Stimulated activated naive B cell treated with anti-CD40 and anti-IgM and Interleukin-4, amounts not matched to agents 10 μg/mL and 1 μg/mL and 100 μg/mL, for 72 hours (primary cell): ENCODE measurements around the gene GPR157.
A peak's percentile ranks its signal among the peaks of the same experiment; 100 is the strongest.

ENCODE experiments used
- ATAC-seq, 2 donors: fragments of 150-1000 bp; cut with Tn5 transposase; replicated peaks; 2 replicates each; pipeline ENCODE4 v1.10.0; 2021; ENCODE audit warnings: moderate library complexity in 1 of 2
- DNase-seq: peaks from one replicate; pipeline ENCODE4 v3.0.0; 2021
- H3K27ac Mint-ChIP-seq: one replicate; pipeline ENCODE4 v1.8.0; 2022; ENCODE audit warnings: mild to moderate bottlenecking, mixed read lengths
- H3K27me3 Mint-ChIP-seq, 2 donors: one replicate each; pipeline ENCODE4 v1.8.0; 2022; ENCODE audit warnings: mixed read lengths in 2 of 2
- H3K36me3 Mint-ChIP-seq, 2 donors: one replicate each; pipeline ENCODE4 v1.8.0; 2022; ENCODE audit warnings: mixed read lengths in 2 of 2, mild to moderate bottlenecking in 1 of 2
- H3K4me1 Mint-ChIP-seq, 2 donors: one replicate each; pipeline ENCODE4 v1.8.0; 2022; ENCODE audit warnings: mixed read lengths in 2 of 2, mild to moderate bottlenecking in 1 of 2
- H3K4me3 Mint-ChIP-seq, 2 donors: one replicate each; pipeline ENCODE4 v1.8.0; 2022; ENCODE audit warnings: mild to moderate bottlenecking in 2 of 2, mixed read lengths in 2 of 2, moderate library complexity in 1 of 2
- H3K9me3 Mint-ChIP-seq, 2 donors: one replicate each; pipeline ENCODE4 v1.8.0; 2022; ENCODE audit warnings: mixed read lengths in 2 of 2, mild to moderate bottlenecking in 1 of 2

The GPR157 gene

DNA sequence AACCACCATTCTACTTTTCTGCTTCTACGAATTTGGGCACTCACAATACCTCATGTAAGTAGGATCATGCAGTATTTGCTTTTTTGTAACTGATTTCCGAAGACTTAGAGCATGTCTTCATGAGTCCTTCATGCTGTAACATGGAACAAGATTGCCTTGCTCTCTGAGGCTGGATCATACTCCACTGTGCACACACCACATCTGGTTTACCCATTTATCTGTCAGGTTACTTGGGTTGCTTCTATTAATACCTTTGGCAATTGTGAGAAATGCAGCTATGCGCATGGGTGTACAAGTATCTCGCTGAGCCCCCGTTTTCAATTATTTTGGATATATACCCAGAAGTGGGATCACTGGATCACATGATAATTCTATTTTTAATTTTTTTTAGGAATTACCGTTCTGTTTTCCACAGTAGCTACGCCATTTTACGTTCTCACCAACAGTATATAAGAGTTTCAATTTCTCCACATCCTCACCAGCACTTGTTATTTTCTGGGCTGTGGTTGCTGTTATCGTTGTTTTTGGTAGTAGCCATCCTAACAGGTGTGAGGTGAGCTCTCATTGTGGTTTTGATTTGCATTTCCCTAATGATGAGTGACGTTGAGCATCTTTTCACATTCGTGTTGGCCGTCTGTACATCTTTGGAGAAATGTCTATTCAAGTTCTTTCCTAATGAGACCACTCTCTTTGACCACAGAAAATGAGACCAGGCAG is 48.8 kb downstream of the GPR157 start:
- Mint-ChIP-seq H3K27me3 (peaks cover 13 to 26% of the 10 kb centered on the region in 2 donors), H3K4me3 (no peak overlapping the region)

DNA sequence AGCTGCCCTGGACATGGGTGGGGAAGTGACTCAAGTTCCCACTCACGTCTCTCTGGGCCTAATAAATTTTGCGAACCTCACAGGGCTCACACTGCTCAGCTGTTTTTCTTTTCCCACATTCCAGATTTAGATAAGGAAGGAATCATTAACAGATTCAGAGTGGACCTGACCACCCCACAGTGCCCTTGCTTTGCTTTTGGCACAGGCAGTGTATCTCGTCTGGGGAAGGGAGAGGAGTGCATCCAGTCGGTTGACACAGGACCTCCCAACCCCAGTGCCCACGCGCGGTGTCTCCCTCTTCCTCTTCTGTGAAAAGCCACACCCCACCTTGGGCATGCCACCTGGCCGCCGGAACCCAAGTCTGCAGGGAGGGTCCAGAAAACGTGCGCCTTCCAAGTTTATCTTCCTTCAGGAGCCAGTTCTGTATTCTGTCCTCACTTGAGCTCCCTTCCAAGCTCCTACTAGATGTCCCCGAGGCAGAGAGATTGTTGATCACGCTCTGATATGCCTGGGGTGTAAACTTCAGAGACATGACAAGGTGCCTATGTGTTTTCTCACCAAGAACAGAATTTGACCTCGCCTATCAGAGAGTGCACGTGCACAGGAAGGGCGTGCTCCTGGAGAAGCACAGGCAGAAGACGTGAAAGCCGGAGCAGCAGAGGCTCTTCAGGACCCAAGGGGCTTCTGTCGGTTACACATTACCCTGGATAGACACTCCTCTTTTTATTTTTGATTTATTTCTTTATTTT is 50.0 kb downstream of the GPR157 start:
- Mint-ChIP-seq H3K4me1 (peaks cover 48 to 88% of the 10 kb centered on the region in 2 donors), H3K36me3 (peaks cover 0 to 3% of the 10 kb centered on the region in 2 donors), H3K27ac (peak overlapping the region; percentile 51), H3K9me3 (no peaks in the 10 kb centered on the region), H3K4me3 (peak overlapping the region in 1 of 2 donors; percentile 60), H3K27me3 (peaks cover 8 to 15% of the 10 kb centered on the region in 2 donors)
- no peak for ATAC-seq
- DNase-seq: no peak

More for the DNA sequence above, 48.8 kb downstream of the GPR157 start:
- ATAC-seq (no peak), DNase-seq (no peak)
- Mint-ChIP-seq H3K36me3 (peaks cover 0 to 3% of the 10 kb centered on the region in 2 donors), H3K9me3 (no peaks in the 10 kb centered on the region), H3K4me1 (peaks cover 50 to 87% of the 10 kb centered on the region in 2 donors), H3K27ac (no peak overlapping the region)

DNA sequence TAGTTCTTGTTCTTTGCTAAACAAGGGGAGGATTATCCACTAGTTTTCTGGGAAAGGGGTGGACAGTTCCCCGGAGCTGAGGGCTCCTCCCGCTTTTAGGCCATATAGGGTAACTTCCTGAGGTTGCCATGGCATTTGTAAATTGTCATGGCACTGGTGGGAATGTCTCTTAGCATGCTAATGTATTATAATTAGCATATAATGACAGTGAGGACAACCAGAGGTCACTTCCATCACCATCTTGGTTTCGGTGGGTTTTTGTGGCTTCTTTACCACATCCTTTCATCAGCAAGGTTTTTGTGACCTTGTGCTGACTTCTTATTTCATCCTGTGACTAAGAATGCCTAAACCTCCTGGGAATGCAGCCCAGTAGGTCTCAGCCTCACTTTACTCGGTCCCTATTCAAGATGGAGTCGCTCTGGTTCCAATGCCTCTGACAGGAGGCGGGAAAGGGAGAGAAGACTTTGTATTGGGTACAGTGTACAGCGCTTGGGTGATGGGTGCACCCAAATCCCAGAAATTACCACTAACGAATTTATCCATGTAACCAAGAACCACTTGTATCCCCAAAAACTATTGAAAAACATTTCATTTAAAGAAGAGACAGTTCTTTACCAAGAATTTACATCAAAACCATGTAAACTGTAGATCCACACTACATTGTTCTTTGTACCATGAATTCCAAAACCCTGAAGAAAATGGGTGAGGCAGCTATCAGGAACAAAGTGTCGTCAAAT is 50.7 kb downstream of the GPR157 start:
- DNase-seq (peak; percentile 63), ATAC-seq (peak; percentile 69 to 77)
- peak overlapping the region; percentile 51 for H3K27ac Mint-ChIP-seq
- peaks cover 48 to 91% of the 10 kb centered on the region in 2 donors for H3K4me1 Mint-ChIP-seq
- H3K4me3 Mint-ChIP-seq: peak overlapping the region in 1 of 2 donors; percentile 35
- peaks cover 0 to 3% of the 10 kb centered on the region in 2 donors for H3K36me3 Mint-ChIP-seq
- peaks cover 8 to 15% of the 10 kb centered on the region in 2 donors for H3K27me3 Mint-ChIP-seq
- H3K9me3 Mint-ChIP-seq: no peaks in the 10 kb centered on the region

DNA sequence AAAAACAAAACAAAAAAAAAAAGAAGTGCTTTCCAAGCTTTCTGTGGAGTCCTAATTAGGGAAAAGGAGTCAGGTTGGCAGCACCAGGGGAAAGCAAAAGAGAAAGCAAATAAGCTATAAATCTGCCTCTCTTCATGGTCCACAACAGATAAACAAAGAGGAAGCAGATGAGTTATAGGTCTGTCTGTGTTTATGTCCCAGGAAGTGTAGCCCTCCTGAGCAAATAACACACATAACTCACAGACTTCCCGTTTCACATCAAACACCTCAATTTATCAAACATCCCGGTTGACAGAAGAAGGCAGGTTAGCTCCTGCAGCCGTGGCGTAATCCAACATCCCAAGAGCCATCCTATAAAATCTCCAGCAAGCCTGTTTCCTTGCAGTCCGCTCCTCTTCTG is 53.9 kb downstream of the GPR157 start:
- H3K27me3 Mint-ChIP-seq: peaks cover 4 to 10% of the 10 kb centered on the region in 2 donors
- peaks cover 42 to 79% of the 10 kb centered on the region in 2 donors for H3K4me1 Mint-ChIP-seq

DNA sequence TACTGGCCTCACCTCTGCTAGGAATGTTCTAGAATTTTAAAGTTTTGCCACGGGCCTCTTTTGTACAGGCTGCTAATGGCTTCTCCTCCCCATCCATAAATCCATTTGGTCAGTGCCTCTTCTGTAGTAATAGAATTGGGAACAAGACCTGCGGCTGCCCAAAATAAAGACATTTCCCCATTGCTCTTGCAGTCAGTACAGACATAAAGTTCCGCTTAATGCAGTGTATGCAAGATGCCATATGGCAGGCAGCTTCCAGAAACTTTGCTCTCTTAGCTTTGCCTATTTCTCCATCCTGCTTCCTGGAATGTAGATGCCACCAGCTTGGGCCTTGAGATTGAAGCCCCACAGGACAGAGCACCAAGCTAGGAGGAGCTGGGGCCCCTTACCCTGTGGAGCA is 55.8 kb downstream of the GPR157 start:
- Mint-ChIP-seq H3K9me3 (no peaks in the 10 kb centered on the region), H3K27ac (peak overlapping the region; percentile 59), H3K27me3 (no peaks in the 10 kb centered on the region), H3K4me3 (no peak overlapping the region), H3K4me1 (peaks cover 41 to 79% of the 10 kb centered on the region in 2 donors), H3K36me3 (peaks cover 0 to 3% of the 10 kb centered on the region in 2 donors)
- no peak for ATAC-seq
- no peak for DNase-seq

More for the DNA sequence above, 53.9 kb downstream of the GPR157 start:
- Mint-ChIP-seq H3K27ac (peak overlapping the region; percentile 20), H3K9me3 (no peaks in the 10 kb centered on the region), H3K4me3 (peak overlapping the region; percentile 58 to 59), H3K36me3 (peaks cover 0 to 3% of the 10 kb centered on the region in 2 donors)
- ATAC-seq (peak; percentile 39 to 41), DNase-seq (no peak)

DNA sequence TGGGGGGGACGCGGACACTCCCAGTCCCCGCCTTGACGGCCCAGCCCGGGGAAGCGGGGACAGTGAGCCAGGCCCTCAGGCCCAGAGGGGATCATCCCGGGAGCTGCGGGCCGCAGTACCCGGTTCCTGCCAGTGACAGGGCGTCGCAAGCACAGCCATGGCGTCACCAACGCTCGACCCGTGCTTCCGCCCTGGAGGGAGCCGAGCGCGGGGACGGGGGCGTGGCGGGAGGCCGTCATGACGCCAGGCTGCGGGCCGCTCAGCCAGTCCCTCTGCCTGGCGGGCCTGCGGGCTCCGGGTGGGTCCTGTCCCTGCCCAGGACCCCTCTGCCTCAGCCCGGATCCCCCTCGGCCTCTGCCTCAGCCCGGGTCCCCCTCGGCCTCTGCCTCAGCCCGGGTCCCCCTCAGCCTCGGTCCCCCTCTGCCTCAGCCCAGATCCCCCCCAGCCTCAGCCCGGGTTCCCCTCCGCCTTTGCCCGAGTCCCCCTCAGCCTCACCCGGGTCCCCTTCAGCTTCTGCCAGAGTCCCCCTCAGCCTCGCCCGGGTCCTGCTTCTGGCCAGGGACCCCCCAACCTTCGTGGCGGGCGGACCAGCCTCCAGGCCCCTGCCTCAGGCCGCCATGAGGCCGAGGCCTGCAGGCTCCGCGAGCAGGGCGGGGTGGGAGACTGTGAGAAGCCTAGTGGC is 57.2 kb downstream of the GPR157 start:
- H3K4me3 Mint-ChIP-seq: no peak overlapping the region
- H3K27me3 Mint-ChIP-seq: no peaks in the 10 kb centered on the region
- peaks cover 0 to 9% of the 10 kb centered on the region in 2 donors for H3K36me3 Mint-ChIP-seq
- no peak overlapping the region for H3K27ac Mint-ChIP-seq
- no peak for DNase-seq
- peaks cover 46 to 88% of the 10 kb centered on the region in 2 donors for H3K4me1 Mint-ChIP-seq
- no peak for ATAC-seq
- no peaks in the 10 kb centered on the region for H3K9me3 Mint-ChIP-seq

DNA sequence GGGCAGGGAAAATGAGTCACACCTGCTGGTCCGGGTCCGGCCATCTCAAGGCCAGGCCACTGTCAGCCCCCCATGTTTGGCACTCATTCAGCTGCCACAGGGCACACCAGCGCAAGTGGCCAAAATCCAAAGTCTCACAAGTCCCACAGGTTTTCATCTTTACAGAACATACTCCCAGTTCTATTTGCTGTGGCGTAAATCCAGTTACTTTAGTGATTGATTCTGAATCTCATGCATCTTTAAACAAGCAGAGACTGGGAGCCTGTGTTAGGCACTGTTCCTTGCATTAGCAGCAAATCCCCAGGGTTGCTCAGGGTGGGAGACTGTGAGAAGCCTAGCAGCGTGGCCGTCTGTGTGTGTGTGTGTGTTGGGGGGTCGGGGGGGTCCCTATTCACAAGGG is 58.4 kb downstream of the GPR157 start:
- Mint-ChIP-seq H3K4me3 (peak overlapping the region in 1 of 2 donors; percentile 51), H3K27me3 (no peaks in the 10 kb centered on the region), H3K36me3 (peaks cover 0 to 9% of the 10 kb centered on the region in 2 donors), H3K27ac (peak overlapping the region; percentile 95), H3K4me1 (peaks cover 43 to 88% of the 10 kb centered on the region in 2 donors), H3K9me3 (no peaks in the 10 kb centered on the region)
- no peak for DNase-seq
- ATAC-seq: no peak

DNA sequence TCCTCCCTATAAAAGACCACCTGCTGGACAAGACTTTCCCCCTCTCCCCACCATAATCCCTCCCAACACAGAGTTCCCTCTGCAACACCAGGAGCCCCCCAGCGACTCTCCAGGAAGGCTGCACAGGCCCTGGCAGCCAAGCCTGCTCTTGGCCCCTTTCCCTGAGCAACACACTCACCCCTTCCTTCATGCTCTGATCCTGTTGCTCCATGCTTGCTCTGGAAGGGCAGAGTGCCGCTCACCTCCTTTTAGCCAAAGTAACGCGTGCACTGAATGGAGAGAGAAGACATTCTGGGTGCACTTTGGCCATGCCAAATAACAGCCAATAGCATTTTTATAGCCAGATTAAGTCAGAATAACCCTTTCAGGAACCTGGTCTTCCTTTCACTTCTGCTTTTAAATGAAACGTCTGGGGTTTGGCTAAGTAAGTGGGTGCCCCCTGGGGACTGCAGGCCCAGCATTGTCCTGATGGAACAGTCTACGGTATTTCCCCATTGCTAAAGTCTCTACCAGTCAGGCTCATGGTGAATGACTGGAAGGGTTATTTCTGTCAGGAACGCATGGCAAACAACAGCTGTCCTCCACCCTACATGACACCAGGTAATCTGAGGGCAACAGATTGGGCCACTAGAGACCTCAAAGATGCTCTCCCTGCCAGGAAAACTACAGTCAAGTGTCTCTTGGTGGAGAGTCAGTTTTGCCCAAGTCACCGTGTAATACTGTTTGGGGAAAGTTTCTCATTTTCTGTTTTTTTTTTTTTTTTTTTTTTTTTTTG is 59.4 kb downstream of the GPR157 start, which contains the start of gene SLC2A5:
SLC2A5 (minus strand) TSS at position 310 of the 775 bp plus-strand sequence; CDS start at position 211, 99 bp downstream.
- ATAC-seq: peak; percentile 96 to 98
- Mint-ChIP-seq H3K27me3 (peaks cover 0 to 4% of the 10 kb centered on the region in 2 donors), H3K36me3 (peaks cover 0 to 9% of the 10 kb centered on the region in 2 donors), H3K9me3 (no peaks in the 10 kb centered on the region), H3K4me3 (peak within 1 kb of the TSS; percentile 87 to 88), H3K27ac (peak within 1 kb of the TSS; percentile 95), H3K4me1 (peaks cover 39 to 87% of the 10 kb centered on the region in 2 donors)
- peak; percentile 90 for DNase-seq

DNA sequence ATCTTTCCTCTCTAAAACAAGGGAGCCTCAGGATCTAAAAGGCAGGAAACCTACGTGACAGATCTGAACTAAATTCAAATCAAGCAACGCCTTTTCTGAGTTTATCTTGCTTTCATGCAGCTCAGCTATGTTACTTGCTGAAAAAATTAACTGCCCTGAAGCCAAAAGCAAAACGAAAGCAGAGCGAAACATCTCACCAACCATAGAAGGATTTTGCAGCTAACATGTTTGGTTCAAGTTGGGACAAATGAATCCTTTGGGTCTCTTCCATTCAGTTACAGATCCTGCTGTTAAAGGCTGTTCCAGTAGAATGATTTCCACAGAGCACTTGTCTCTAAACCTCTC is 59.9 kb downstream of the GPR157 start:
- peak overlapping the region; percentile 87 to 88 for H3K4me3 Mint-ChIP-seq

DNA sequence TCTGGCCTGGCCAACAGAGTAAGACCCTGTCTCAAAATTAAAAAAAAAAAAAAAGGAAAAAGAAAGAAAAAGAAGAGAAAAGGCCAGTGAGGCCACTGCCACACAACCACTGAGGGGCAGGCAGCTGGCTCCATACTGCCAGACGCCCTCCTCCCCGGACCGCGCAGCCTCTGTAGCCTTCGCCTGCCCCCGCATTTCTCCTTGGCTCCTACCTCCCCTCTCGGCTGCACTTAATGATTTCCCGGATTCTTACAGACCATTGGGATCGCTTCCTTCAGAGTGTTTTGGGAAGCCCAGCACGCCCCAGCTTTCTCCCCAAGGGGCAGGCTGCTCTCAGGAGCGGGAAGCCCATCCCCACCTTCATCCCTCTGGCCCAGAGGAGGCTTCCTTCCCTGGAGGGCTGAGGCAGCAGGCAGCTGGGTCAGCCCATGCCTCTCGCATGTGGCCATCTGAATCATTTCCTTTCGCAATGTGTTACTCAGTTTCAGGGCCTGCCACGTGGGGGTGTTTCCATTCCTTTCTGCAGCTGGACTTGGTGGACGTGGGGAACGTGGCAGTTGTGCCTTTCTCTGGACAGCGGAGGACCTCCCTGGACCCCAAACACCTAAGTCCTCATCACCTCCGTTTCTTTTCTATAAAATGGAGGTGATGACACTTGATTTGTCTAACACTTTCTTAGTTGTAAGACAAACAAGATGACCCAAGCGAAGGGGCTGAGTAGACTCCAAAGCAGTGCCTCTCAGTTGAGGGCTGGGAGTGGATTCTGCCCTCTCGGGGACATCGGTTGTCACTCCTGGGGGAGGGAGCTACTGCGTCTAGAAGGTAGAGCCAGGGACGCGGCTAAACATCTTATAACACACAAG is 61.7 kb downstream of the GPR157 start:
- peak overlapping the region; percentile 70 for H3K27ac Mint-ChIP-seq
- ATAC-seq: no peak
- H3K36me3 Mint-ChIP-seq: peaks cover 0 to 9% of the 10 kb centered on the region in 2 donors
- H3K4me1 Mint-ChIP-seq: peaks cover 35 to 75% of the 10 kb centered on the region in 2 donors
- peaks cover 0 to 4% of the 10 kb centered on the region in 2 donors for H3K27me3 Mint-ChIP-seq
- H3K9me3 Mint-ChIP-seq: no peaks in the 10 kb centered on the region
- no peak for DNase-seq
- peak overlapping the region in 1 of 2 donors; percentile 22 for H3K4me3 Mint-ChIP-seq

More for the DNA sequence above, 59.9 kb downstream of the GPR157 start:
- peaks cover 40 to 87% of the 10 kb centered on the region in 2 donors for H3K4me1 Mint-ChIP-seq
- no peak for DNase-seq
- H3K9me3 Mint-ChIP-seq: no peaks in the 10 kb centered on the region
- ATAC-seq: no peak
- H3K27ac Mint-ChIP-seq: peak overlapping the region; percentile 95
- H3K27me3 Mint-ChIP-seq: peaks cover 0 to 4% of the 10 kb centered on the region in 2 donors
- peaks cover 0 to 9% of the 10 kb centered on the region in 2 donors for H3K36me3 Mint-ChIP-seq

DNA sequence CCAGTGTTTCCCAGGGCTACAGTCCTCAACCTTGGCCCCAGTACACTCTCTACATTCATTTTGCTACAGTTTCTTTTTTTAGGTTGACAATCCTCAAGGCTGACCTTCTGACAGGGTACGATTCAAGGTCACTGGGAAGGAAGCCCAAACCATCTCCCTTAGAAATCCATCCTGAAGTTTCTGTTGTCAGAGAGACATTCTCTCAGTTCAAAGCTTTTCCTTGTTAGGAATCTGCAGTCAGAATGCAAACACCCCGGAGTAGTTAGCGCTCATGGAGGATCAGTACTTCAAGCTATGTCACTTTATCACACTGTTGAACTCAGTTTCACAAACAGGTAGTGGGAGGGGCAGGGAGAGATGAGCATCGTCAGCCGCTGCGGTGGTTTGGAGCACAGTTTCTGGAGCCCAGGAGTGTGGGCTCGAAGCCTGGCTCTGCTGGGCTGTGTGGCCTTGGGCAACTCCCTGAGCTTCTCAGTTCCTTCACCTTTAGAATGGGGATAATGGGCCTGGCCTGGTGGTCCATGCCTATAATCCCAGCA is 63.6 kb downstream of the GPR157 start:
- Mint-ChIP-seq H3K27me3 (peaks cover 0 to 4% of the 10 kb centered on the region in 2 donors), H3K36me3 (peaks cover 0 to 9% of the 10 kb centered on the region in 2 donors), H3K4me3 (no peak overlapping the region), H3K27ac (no peak overlapping the region), H3K4me1 (peaks cover 40 to 74% of the 10 kb centered on the region in 2 donors), H3K9me3 (no peaks in the 10 kb centered on the region)
- no peak for DNase-seq
- no peak for ATAC-seq

DNA sequence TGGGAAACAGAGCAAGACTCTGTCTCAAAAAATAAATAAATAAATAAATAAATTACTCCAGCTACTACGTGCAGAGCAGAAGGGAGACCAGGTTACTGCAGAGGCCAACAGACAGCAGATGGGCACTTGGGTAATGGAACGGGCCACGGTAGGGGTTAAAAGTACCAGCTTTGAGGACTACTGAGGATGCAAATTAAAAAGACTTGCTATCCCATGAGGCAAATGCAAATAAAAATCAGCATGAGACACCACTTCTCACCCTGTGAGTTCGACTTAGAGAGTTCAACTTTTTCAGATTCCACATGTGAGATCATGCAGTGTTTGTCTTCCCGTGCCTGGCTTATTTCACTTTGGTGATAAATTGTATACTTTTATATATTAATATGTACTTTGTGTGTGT is 66.1 kb downstream of the GPR157 start:
- ATAC-seq (no peak), DNase-seq (no peak)
- H3K4me3 Mint-ChIP-seq: no peak overlapping the region
- H3K27ac Mint-ChIP-seq: no peak overlapping the region
- H3K27me3 Mint-ChIP-seq: peaks cover 0 to 4% of the 10 kb centered on the region in 2 donors
- peaks cover 34 to 50% of the 10 kb centered on the region in 2 donors for H3K4me1 Mint-ChIP-seq
- H3K9me3 Mint-ChIP-seq: no peaks in the 10 kb centered on the region
- H3K36me3 Mint-ChIP-seq: peaks cover 2 to 11% of the 10 kb centered on the region in 2 donors
